Effector memory CD4-positive, alpha-beta T cell (primary cell): ENCODE measurements around the gene CADM1.

Experiments
- DNase-seq, 3 donors: peaks; one replicate each; pipeline ENCODE4 v3.0.0-alpha.2; 2020
- H3K27ac ChIP-seq: 2 replicates; pipeline ENCODE4 v1.7.0; 2013; ENCODE audit warnings: mild to moderate bottlenecking, low read length, moderate library complexity; ENCODE audit not compliant: insufficient read depth, poor library complexity, severe bottlenecking
- H3K27me3 ChIP-seq: replicated peaks from 2 replicates; pipeline ENCODE4 v1.7.0; 2013; ENCODE audit warnings: mild to moderate bottlenecking, low read length; ENCODE audit not compliant: insufficient read depth, control insufficient read depth, poor library complexity, severe bottlenecking
- H3K36me3 ChIP-seq: 2 replicates; pipeline ENCODE4 v1.7.0; 2013; ENCODE audit warnings: mild to moderate bottlenecking, low read length, moderate library complexity; ENCODE audit not compliant: control insufficient read depth, insufficient read depth
- H3K4me1 ChIP-seq: 2 replicates; pipeline ENCODE4 v1.7.0; 2013; ENCODE audit warnings: low read length, mild to moderate bottlenecking; ENCODE audit not compliant: control insufficient read depth, insufficient read depth, poor library complexity, severe bottlenecking
- H3K4me3 ChIP-seq: 2 replicates; pipeline ENCODE4 v1.7.0; 2013; ENCODE audit warnings: low read length, low read depth, mild to moderate bottlenecking; ENCODE audit not compliant: insufficient read depth, poor library complexity, severe bottlenecking
- H3K9me3 ChIP-seq: 2 replicates; pipeline ENCODE4 v1.7.0; 2013; ENCODE audit warnings: mild to moderate bottlenecking, low read length, moderate library complexity; ENCODE audit not compliant: control insufficient read depth

The CADM1 gene

GRCh38 chr11:115330684-115331482 is 173.3 kb downstream of the CADM1 start:
- DNase-seq = no peak
- H3K4me1 ChIP-seq = no peaks in the 10 kb centered on the region
- H3K27ac ChIP-seq = no peak overlapping the region

GRCh38 chr11:115326526-115326925 is 177.7 kb downstream of the CADM1 start:
- Histone ChIP-seq H3K4me3 (no peak overlapping the region), H3K27ac (no peak overlapping the region), H3K9me3 (no peaks in the 10 kb centered on the region), H3K27me3 (no peaks in the 10 kb centered on the region), H3K4me1 (no peaks in the 10 kb centered on the region), H3K36me3 (no peaks in the 10 kb centered on the region)
- no peak for DNase-seq

More at GRCh38 chr11:115330684-115331482, 173.3 kb downstream of the CADM1 start:
- Histone ChIP-seq H3K9me3 (no peaks in the 10 kb centered on the region), H3K36me3 (no peaks in the 10 kb centered on the region), H3K4me3 (no peak overlapping the region), H3K27me3 (no peaks in the 10 kb centered on the region)

GRCh38 chr11:115325523-115325922 is 178.7 kb downstream of the CADM1 start:
- no peaks in the 10 kb centered on the region for H3K9me3 ChIP-seq
- no peaks in the 10 kb centered on the region for H3K36me3 ChIP-seq
- H3K27ac ChIP-seq = no peak overlapping the region
- no peak overlapping the region for H3K4me3 ChIP-seq
- no peaks in the 10 kb centered on the region for H3K27me3 ChIP-seq
- H3K4me1 ChIP-seq = no peaks in the 10 kb centered on the region
- no peak for DNase-seq

GRCh38 chr11:115324581-115325432 is 179.4 kb downstream of the CADM1 start:
- DNase-seq = no peak
- H3K4me3 ChIP-seq = no peak overlapping the region
- H3K9me3 ChIP-seq = no peaks in the 10 kb centered on the region

GRCh38 chr11:115322553-115323203 is 181.5 kb downstream of the CADM1 start:
- Histone ChIP-seq H3K4me3 (no peak overlapping the region), H3K27me3 (no peaks in the 10 kb centered on the region), H3K9me3 (no peaks in the 10 kb centered on the region), H3K36me3 (no peaks in the 10 kb centered on the region), H3K4me1 (no peaks in the 10 kb centered on the region), H3K27ac (no peak overlapping the region)
- no peak for DNase-seq

More at GRCh38 chr11:115324581-115325432, 179.4 kb downstream of the CADM1 start:
- Histone ChIP-seq H3K36me3 (no peaks in the 10 kb centered on the region), H3K27me3 (no peaks in the 10 kb centered on the region), H3K27ac (no peak overlapping the region), H3K4me1 (no peaks in the 10 kb centered on the region)

- no peak overlapping the region for H3K27ac ChIP-seq
- DNase-seq = no peak
- H3K27me3 ChIP-seq = no peaks in the 10 kb centered on the region
- no peaks in the 10 kb centered on the region for H3K4me1 ChIP-seq
- H3K4me3 ChIP-seq = no peak overlapping the region
- H3K9me3 ChIP-seq = no peaks in the 10 kb centered on the region
- no peaks in the 10 kb centered on the region for H3K36me3 ChIP-seq
These were observed 182.5 kb downstream of the CADM1 start for GRCh38 chr11:115321605-115322289.

- no peak for DNase-seq
- no peaks in the 10 kb centered on the region for H3K4me1 ChIP-seq
- no peaks in the 10 kb centered on the region for H3K9me3 ChIP-seq
- H3K4me3 ChIP-seq = no peak overlapping the region
- no peaks in the 10 kb centered on the region for H3K36me3 ChIP-seq
- H3K27me3 ChIP-seq = no peaks in the 10 kb centered on the region
- no peak overlapping the region for H3K27ac ChIP-seq
These were observed 186.7 kb downstream of the CADM1 start for GRCh38 chr11:115317277-115318185.

- Histone ChIP-seq H3K4me3 (no peak overlapping the region), H3K9me3 (no peaks in the 10 kb centered on the region), H3K4me1 (no peaks in the 10 kb centered on the region), H3K36me3 (no peaks in the 10 kb centered on the region), H3K27ac (no peak overlapping the region), H3K27me3 (no peaks in the 10 kb centered on the region)
- no peak for DNase-seq
These were observed 187.5 kb downstream of the CADM1 start for GRCh38 chr11:115316696-115317095.
